ENCODE data around the gene PAX8. TPM values are rescaled to one million over a fixed set of nuclear protein-coding genes. Genes with fewer than 3 reads are reported as not detected.

PAX8 gene
- total and polyA plus RNA-seq, 2 of the 13 experiments (the other 11 are each of a cell fraction or from before 2014, with no cell fraction given), result 1.5 to 8.8 TPM

DNA sequence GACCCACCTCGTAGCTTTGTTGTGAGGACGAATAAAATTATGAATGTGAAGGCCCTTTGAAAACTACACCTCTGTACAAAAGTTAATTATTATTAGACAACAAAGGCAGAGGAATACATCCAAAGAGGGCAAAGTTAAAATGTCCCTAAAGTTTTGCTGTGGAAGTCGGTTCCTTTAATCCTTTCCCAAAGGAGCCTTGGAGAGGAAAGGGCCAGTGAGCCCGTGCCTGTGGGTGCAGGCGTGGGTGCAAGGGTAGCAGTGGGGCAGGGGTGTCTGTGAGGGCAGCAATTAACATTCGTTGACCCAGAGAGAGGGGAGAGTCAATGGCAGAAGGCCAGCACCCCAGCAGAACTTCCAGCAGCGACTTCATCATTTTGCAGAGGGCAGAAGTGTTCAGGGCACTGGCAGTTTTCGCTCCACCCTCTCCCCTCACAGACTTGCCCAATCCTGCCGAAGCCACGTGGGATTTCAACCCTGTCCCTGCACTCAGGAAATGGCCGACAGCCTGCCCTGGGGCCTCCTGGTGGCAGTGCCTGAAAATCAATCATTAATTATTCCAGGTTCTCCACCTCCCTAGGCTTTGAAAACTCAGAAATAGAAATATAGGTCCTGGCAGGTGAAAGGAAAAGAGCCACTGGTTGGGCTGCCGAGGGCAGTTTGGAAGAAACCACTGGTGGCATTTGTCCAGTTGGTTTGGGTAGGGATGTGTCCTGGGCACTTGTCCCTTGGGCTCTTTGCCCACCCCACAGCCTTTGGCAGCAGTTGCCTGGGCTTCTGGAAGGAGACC is 4.2 kb upstream of the PAX8 start (continued):
- TF ChIP-seq, protein P1, sequence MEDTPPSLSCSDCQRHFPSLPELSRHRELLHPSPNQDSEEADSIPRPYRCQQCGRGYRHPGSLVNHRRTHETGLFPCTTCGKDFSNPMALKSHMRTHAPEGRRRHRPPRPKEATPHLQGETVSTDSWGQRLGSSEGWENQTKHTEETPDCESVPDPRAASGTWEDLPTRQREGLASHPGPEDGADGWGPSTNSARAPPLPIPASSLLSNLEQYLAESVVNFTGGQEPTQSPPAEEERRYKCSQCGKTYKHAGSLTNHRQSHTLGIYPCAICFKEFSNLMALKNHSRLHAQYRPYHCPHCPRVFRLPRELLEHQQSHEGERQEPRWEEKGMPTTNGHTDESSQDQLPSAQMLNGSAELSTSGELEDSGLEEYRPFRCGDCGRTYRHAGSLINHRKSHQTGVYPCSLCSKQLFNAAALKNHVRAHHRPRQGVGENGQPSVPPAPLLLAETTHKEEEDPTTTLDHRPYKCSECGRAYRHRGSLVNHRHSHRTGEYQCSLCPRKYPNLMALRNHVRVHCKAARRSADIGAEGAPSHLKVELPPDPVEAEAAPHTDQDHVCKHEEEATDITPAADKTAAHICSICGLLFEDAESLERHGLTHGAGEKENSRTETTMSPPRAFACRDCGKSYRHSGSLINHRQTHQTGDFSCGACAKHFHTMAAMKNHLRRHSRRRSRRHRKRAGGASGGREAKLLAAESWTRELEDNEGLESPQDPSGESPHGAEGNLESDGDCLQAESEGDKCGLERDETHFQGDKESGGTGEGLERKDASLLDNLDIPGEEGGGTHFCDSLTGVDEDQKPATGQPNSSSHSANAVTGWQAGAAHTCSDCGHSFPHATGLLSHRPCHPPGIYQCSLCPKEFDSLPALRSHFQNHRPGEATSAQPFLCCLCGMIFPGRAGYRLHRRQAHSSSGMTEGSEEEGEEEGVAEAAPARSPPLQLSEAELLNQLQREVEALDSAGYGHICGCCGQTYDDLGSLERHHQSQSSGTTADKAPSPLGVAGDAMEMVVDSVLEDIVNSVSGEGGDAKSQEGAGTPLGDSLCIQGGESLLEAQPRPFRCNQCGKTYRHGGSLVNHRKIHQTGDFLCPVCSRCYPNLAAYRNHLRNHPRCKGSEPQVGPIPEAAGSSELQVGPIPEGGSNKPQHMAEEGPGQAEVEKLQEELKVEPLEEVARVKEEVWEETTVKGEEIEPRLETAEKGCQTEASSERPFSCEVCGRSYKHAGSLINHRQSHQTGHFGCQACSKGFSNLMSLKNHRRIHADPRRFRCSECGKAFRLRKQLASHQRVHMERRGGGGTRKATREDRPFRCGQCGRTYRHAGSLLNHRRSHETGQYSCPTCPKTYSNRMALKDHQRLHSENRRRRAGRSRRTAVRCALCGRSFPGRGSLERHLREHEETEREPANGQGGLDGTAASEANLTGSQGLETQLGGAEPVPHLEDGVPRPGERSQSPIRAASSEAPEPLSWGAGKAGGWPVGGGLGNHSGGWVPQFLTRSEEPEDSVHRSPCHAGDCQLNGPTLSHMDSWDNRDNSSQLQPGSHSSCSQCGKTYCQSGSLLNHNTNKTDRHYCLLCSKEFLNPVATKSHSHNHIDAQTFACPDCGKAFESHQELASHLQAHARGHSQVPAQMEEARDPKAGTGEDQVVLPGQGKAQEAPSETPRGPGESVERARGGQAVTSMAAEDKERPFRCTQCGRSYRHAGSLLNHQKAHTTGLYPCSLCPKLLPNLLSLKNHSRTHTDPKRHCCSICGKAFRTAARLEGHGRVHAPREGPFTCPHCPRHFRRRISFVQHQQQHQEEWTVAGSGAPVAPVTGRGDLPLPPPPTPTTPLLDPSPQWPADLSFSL (CRISPR knock-in tag; IDR thresholded peaks at IDR 0.05), result no peak
- TF ChIP-seq MIER3 (CRISPR knock-in tag; IDR thresholded peaks at IDR 0.05; ENCODE audit: borderline replicate concordance), result no peak
- no peak for TF ChIP-seq ZSCAN29 (CRISPR knock-in tag; conservative IDR thresholded peaks at IDR 0.05)
- no peak for TF ChIP-seq TOE1 (CRISPR knock-in tag; IDR thresholded peaks at IDR 0.05)
- TF ChIP-seq TEAD2 (CRISPR knock-in tag; IDR thresholded peaks at IDR 0.05), result no peak
- TF ChIP-seq BHLHE40 (IDR thresholded peaks at IDR 0.05; ENCODE audit: low read length), result 0 out of 2 replicates have a peak, but pooled peaks have one; percentile 10
- TF ChIP-seq HOXA7 (CRISPR knock-in tag; IDR thresholded peaks at IDR 0.05), result no peak
- peak; percentile 56 for TF ChIP-seq NCOA2 (CRISPR knock-in tag; IDR thresholded peaks at IDR 0.05)
- TF ChIP-seq TEAD3 (CRISPR knock-in tag; optimal IDR thresholded peaks at IDR 0.05; ENCODE audit: borderline replicate concordance), result peak; percentile 24
- TF ChIP-seq ARHGAP35 (CRISPR knock-in tag; IDR thresholded peaks at IDR 0.05; ENCODE audit: borderline replicate concordance), result peak; percentile 65; the same call in 1 of the 2 replicates
- peak; percentile 95; the same call in 1 of the 2 replicates for TF ChIP-seq NFIB (CRISPR knock-in tag; IDR thresholded peaks at IDR 0.05; ENCODE audit: borderline replicate concordance)
- TF ChIP-seq ZNF879 (CRISPR knock-in tag; IDR thresholded peaks at IDR 0.05), result peak; percentile 93
- no peak for TF ChIP-seq RAD51 (IDR thresholded peaks at IDR 0.05; ENCODE audit: borderline replicate concordance)
- TF ChIP-seq ZNF543 (CRISPR knock-in tag; IDR thresholded peaks at IDR 0.05), result 0 out of 2 replicates have a peak, but pooled peaks have one; percentile 45
- TF ChIP-seq, protein P2, sequence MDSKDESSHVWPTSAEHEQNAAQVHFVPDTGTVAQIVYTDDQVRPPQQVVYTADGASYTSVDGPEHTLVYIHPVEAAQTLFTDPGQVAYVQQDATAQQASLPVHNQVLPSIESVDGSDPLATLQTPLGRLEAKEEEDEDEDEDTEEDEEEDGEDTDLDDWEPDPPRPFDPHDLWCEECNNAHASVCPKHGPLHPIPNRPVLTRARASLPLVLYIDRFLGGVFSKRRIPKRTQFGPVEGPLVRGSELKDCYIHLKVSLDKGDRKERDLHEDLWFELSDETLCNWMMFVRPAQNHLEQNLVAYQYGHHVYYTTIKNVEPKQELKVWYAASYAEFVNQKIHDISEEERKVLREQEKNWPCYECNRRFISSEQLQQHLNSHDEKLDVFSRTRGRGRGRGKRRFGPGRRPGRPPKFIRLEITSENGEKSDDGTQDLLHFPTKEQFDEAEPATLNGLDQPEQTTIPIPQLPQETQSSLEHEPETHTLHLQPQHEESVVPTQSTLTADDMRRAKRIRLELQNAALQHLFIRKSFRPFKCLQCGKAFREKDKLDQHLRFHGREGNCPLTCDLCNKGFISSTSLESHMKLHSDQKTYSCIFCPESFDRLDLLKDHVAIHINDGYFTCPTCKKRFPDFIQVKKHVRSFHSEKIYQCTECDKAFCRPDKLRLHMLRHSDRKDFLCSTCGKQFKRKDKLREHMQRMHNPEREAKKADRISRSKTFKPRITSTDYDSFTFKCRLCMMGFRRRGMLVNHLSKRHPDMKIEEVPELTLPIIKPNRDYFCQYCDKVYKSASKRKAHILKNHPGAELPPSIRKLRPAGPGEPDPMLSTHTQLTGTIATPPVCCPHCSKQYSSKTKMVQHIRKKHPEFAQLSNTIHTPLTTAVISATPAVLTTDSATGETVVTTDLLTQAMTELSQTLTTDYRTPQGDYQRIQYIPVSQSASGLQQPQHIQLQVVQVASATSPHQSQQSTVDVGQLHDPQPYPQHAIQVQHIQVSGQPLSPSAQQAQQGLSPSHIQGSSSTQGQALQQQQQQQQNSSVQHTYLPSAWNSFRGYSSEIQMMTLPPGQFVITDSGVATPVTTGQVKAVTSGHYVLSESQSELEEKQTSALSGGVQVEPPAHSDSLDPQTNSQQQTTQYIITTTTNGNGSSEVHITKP (CRISPR knock-in tag; IDR thresholded peaks at IDR 0.05; ENCODE audit: low read depth), result no peak; the same call in 1 of the 2 replicates
- TF ChIP-seq SNAI1 (CRISPR knock-in tag; IDR thresholded peaks at IDR 0.05; ENCODE audit: borderline replicate concordance), result no peak
- TF ChIP-seq, protein P3, sequence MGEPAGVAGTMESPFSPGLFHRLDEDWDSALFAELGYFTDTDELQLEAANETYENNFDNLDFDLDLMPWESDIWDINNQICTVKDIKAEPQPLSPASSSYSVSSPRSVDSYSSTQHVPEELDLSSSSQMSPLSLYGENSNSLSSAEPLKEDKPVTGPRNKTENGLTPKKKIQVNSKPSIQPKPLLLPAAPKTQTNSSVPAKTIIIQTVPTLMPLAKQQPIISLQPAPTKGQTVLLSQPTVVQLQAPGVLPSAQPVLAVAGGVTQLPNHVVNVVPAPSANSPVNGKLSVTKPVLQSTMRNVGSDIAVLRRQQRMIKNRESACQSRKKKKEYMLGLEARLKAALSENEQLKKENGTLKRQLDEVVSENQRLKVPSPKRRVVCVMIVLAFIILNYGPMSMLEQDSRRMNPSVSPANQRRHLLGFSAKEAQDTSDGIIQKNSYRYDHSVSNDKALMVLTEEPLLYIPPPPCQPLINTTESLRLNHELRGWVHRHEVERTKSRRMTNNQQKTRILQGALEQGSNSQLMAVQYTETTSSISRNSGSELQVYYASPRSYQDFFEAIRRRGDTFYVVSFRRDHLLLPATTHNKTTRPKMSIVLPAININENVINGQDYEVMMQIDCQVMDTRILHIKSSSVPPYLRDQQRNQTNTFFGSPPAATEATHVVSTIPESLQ (CRISPR knock-in tag; conservative IDR thresholded peaks at IDR 0.05), result no peak
